NCI-H2227 (cell line): ENCODE results near the gene RCSD1.

Experiments used
- DNase-seq: peaks from one replicate; lab custom pipeline; 2025; ENCODE audit not compliant: unreplicated experiment; lab: John Stamatoyannopoulos, UW

The RCSD1 gene

GRCh38 chr1:167683226-167683625 lies 53.2 kb downstream of the RCSD1 start:
- DNase-seq = no peak

DNA sequence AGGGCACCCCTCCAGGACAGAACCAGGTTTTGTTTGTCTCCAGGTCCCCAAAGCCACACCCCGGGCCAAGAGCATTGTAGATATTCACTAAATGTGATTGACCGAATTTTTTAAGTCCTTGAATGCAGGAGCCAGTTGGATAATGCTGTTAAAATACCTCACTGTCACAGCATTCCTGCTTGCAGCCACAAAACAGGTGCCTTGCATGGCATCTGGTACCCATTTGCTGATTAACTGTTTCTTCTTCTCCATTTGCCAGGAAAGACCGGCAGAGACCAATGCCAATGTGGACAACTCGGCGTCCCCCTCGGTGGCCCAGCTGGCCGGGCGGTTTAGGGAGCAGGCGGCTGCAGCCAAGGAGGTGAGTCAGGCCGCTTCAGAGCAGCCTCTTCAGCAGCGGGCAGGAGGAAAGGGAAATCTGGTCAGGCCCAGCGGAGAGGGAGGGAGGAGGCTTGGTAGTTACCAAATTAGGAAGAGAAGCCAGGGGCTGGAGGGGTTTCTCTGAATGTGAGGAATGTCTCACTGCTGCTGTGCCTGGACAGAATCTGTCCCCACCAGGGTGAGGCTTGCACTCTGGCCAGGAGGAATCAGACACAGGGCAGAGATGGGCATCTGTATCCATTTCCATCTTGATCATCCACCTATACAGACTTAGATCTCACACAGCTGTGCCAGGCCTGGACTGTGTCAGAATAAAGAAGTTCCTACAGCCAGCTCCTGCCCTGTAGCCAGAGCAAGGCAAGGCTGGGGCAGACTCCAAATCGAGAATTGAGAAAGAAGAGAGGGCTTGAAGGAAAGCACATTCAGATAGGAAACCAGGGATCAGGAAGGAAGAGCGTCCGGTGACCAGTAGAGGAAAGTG lies 53.8 kb downstream of the RCSD1 start:
- DNase-seq = no peak

DNA sequence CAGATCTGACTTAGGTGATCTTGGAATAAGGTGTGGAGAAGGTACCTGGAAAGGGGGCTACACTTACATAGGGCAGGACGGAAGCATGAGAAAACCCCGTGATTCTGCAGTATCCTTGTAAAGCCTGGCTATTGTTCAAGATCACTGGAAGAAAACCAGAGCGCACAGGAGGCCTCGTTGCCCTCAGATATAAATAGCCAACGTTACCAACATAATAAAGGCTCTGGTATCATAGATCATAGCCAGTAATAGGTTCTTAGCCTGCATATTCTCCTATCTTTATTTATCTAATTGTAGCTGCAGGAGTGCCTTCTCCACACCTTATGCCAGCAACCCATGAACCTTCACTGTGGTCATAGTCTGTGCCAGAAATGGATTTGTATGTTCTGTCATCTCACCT lies 55.8 kb downstream of the RCSD1 start:
- no peak for DNase-seq

DNA sequence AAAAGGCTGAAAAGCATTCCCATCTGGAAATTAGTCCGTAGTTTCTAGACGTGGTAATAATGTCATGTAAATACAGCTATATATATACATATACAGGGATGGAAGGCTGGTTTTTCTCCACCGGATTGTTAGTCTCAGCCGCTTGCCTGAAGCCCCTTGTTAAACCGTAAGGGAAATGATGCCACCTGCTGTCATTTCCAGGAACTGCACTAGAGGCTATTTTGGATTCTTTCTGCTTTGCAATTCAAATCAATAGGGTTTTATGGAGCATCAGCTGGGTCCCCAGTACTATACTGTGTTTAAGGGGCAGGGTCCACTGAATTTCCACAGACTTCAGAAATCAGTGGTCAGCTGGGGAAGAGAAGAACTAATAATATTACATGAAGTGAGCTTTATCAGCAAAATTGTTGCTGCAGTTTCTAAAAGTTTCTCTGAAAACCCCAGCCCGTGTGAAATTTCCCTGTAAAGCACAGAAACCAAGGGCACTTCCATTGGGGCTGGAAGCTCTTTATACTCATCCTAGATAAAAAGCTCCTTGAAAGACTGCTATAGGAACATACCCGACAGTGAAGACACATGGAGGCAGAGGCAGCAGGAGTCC lies 58.0 kb downstream of the RCSD1 start:
- DNase-seq = peak; percentile 91

GRCh38 chr1:167689567-167689920 lies 59.5 kb downstream of the RCSD1 start:
- no peak for DNase-seq

DNA sequence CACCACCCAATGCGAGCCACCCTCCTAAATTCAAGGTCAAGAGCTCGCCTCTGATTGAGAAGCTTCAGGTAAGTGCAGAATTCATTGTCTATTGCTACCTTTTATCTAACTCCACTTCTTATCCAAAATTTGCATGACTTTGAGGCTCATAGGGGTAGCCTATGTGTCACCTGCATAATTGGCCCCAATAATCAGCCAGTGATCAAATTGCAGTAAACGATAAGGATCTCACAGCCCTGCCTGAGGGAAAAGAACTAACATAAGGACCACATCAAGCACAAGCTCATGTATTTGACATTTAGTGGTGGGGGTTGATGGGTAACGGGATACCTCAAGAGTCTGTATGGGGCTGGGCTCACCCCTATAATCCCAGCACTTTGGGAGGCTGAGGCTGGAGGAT lies 60.0 kb downstream of the RCSD1 start:
- no peak for DNase-seq

DNA sequence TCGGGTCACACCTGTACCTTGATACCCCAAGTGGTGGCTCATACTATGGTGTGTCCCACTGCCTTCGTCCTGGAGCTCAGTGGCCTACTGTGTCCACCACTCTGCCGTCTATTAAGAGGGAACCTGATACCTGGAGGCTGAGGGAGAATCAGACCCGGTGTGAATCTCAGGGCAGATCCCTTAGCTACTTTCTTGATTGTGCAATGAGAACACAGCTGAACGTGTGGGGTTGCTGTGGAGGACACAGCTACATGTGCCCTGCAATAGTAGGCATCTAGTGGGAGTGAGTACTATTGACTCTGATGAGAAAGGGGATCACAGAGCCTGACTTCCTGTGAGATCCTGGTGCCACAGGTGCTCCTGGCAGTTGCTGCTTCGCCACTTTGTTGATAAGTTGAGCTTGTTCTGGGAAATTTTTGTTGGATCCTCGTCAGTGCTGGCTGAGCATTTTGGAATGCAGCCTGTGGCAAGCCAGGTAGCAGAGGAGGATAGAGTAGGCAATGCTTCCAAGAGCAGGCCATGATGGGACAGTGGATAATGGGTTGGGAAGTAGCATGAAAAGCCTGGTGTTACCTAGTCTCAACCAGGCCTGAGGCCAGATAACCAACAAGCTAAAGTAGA lies 63.5 kb downstream of the RCSD1 start:
- DNase-seq = no peak

DNA sequence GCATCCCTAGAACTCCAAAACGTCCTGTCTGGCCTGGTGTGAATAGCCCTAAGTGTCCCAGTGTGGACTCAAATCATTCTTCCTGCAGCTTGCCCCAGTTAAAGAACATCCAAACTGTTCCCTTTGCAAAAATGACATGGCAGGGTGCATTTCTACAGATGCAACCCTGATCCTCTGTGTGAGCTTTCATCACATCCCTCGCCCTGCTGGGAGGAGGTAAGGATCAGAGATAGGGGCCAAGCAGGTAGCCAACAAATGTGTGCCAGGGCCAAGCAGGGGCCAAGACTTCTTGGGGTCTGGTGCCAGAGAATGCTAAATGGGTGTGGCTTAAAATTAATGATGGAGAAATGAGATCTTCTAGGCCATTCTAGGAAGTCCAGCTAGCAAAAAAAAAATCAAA lies 64.7 kb downstream of the RCSD1 start:
- DNase-seq = no peak

GRCh38 chr1:167695147-167695546 lies 65.1 kb downstream of the RCSD1 start:
- no peak for DNase-seq

GRCh38 chr1:167695756-167696561 lies 65.9 kb downstream of the RCSD1 start:
- DNase-seq = no peak

- DNase-seq = no peak
Measured at GRCh38 chr1:167697667-167698141, 67.7 kb downstream of the RCSD1 start.

DNA sequence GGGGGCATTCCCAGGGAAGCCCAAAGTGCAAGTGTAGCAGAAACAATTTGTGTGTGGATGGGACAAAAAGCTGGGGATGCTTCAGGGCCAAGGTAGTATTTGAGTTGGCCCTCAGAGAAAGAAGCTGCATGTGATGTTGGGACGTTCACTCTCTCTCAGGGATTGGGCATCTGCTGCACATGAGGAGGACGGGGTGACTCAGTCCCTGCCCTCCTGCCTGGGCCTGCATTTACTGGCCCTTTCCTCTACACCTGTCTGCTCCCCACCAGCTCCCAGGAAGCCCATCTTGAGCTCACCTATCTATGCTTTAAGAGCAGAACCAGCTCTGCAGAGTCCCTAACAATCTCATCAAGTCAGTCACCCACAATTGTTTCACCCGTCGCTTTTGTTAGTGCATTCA lies 68.3 kb downstream of the RCSD1 start:
- no peak for DNase-seq

- DNase-seq = no peak
Measured at GRCh38 chr1:167701510-167701909, 71.5 kb downstream of the RCSD1 start.

GRCh38 chr1:167703557-167703956 lies 73.5 kb downstream of the RCSD1 start:
- no peak for DNase-seq

DNA sequence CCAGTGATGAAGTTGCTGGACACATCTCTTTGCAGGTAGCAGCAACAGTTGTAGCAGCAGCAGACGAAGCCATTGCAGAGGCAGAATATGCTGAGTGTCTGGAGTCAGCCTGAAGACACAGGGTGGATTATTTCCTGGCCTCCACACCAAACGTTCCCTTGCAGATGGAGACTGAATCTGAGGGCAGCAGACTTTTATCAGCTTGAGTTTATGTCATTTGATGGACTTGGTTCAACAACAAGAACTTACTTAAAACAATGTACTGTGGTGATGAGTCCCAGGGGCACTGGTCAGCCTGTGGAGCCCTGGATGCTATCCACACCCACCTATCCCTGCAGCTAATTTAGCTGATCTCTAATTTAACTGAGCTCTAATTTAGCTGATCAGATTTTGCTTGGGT lies 74.7 kb downstream of the RCSD1 start:
- DNase-seq = no peak

GRCh38 chr1:167705250-167705649 lies 75.2 kb downstream of the RCSD1 start:
- no peak for DNase-seq

DNA sequence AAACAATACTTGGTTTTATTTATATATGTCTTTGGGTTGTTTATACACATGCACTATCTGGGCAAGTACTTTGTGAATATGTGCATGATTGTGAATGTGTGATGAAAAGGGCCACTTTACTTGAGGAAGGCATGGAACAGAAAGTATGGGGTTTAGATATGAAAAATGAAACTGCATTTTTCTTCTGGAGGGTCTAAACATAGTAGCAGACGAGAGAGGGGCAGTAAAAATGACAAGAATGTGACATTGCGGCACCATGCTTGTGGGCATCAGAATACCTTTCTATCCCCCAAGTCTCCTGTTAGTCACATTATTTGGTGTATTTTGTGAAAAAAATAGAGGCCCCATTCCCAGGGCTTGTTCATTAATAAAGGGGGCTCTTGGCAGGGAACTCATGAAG lies 76.3 kb downstream of the RCSD1 start:
- DNase-seq = no peak

- no peak for DNase-seq
Measured at GRCh38 chr1:167706931-167707877, 77.2 kb downstream of the RCSD1 start.

GRCh38 chr1:167707942-167708341 lies 77.9 kb downstream of the RCSD1 start:
- DNase-seq = no peak

- DNase-seq = no peak
Measured at GRCh38 chr1:167708940-167709389, 78.9 kb downstream of the RCSD1 start.
